HCT116 (cell line): ENCODE data around the gene C12orf43. TPM values are rescaled to one million over a fixed set of nuclear protein-coding genes. Genes with fewer than 3 reads are reported as not detected.

ENCODE experiments used
- ATAC-seq: fragments of 200-7000 bp; cut with Tn5 transposase; 2 replicates; pipeline ENCODE4 v1.9.1; 2020; ENCODE audit warnings: mild to moderate bottlenecking, moderate library complexity
- BruUV-seq: library from RNA; stranded (reverse); fragments of 400-500 nt; replicated peaks from 2 replicates; lab custom pipeline; 2021; lab: Mats Ljungman, UMichigan
- CTCF ChIA-PET: fragments of 300-600 bp; sonication (Branson Sonifier 250); formaldehyde crosslinking; loops from one replicate; lab custom pipeline; 2021; ENCODE audit warnings: antibody characterized with exemption; lab: Charles Lee
- POLR2A ChIA-PET: fragments of 300-600, 350-600 bp; sonication (Branson Sonifier 250); formaldehyde crosslinking; loops from one replicate; lab custom pipeline; 2021; ENCODE audit warnings: antibody characterized with exemption; lab: Charles Lee
- RAD21 ChIA-PET, 2 experiments: fragments of 300-600 bp; sonication (Branson Sonifier 250); formaldehyde crosslinking; loops; one replicate each; lab custom pipeline; 2023; ENCODE audit warnings: low total read pairs in 2 of 2; ENCODE audit not compliant: uncharacterized antibody in 2 of 2, unreplicated experiment in 2 of 2, low non-redundant PET in 1 of 2; lab: Charles Lee
- DNase-seq: peaks from one replicate; pipeline ENCODE4 v3.0.0-alpha.2; 2010; ENCODE audit warnings: low read depth, low spot score
- H2AFZ ChIP-seq: fragments of 200-600 bp; shearing (Covaris generic), sonication (generic); 2 replicates; pipeline ENCODE4 v1.6.1; 2017; ENCODE audit warnings: low read depth, mixed run types, mixed read lengths, antibody characterized with exemption, low read length; ENCODE audit not compliant: poor library complexity, severe bottlenecking
- H3K27ac ChIP-seq: 2 replicates; pipeline ENCODE4 v1.5.1; 2012; ENCODE audit warnings: low read depth, low read length
- H3K27me3 ChIP-seq: fragments of 200-600 bp; sonication (generic); 2 replicates; pipeline ENCODE4 v1.6.1; 2016; ENCODE audit warnings: mixed run types, low read length, mixed read lengths; ENCODE audit not compliant: insufficient read depth
- H3K36me3 ChIP-seq, 2 experiments: fragments of 200-500 bp in 1 of 2; fragments of 200-600 bp in 1 of 2; sonication (Bioruptor generic) in 1 of 2; sonication (generic) in 1 of 2; 2 replicates each; pipeline versions ENCODE4 v1.5.1 to v1.6.1; 2014 to 2016; ENCODE audit warnings: low read length in 2 of 2, inconsistent platforms in 1 of 2, mixed read lengths in 1 of 2, mixed run types in 1 of 2; ENCODE audit not compliant: insufficient read depth in 2 of 2, control insufficient read depth in 1 of 2
- H3K4me1 ChIP-seq, 2 experiments: fragments of 200-600 bp in 1 of 2; sonication (generic) in 1 of 2; 2 replicates each; pipeline versions ENCODE4 v1.5.1 to v1.6.1; 2012 to 2017; ENCODE audit warnings: low read length in 2 of 2, inconsistent platforms in 1 of 2, mild to moderate bottlenecking in 1 of 2, mixed read lengths in 1 of 2, mixed run types in 1 of 2, moderate library complexity in 1 of 2; ENCODE audit not compliant: insufficient read depth in 2 of 2, control insufficient read depth in 1 of 2
- H3K4me2 ChIP-seq: fragments of 200-600 bp; sonication (generic); 2 replicates; pipeline ENCODE4 v1.6.1; 2017; ENCODE audit warnings: mixed run types, low read length, mixed read lengths
- H3K4me3 ChIP-seq, 2 experiments: fragments of 200-600 bp in 1 of 2; sonication (generic) in 1 of 2; replicated peaks in 1 of 2; 2 replicates each; pipeline ENCODE4 v1.5.1; 2011 to 2016; ENCODE audit warnings: low read length in 2 of 2, control low read depth in 1 of 2, low read depth in 1 of 2, mild to moderate bottlenecking in 1 of 2, mixed read lengths in 1 of 2, mixed run types in 1 of 2
- H3K79me2 ChIP-seq: fragments of 200-600 bp; sonication (generic); 2 replicates; pipeline ENCODE4 v1.6.1; 2017; ENCODE audit warnings: mild to moderate bottlenecking, mixed run types, low read length, moderate library complexity, mixed read lengths; ENCODE audit not compliant: insufficient read depth
- H3K9ac ChIP-seq: fragments of 200-600 bp; sonication (generic); 2 replicates; pipeline ENCODE4 v1.6.1; 2016; ENCODE audit warnings: low read length, mixed read lengths
- H3K9me2 ChIP-seq: fragments of 200-600 bp; sonication (generic), shearing (Covaris generic); 2 replicates; pipeline ENCODE4 v1.6.1; 2017; ENCODE audit warnings: mixed run types, mild to moderate bottlenecking, moderate library complexity; ENCODE audit not compliant: insufficient read depth
- H3K9me3 ChIP-seq, 2 experiments: fragments of 200-500 bp in 1 of 2; fragments of 200-600 bp in 1 of 2; sonication (Bioruptor generic) in 1 of 2; sonication (generic) in 1 of 2; 2 replicates each; pipeline ENCODE4 v1.6.1; 2014 to 2017; ENCODE audit warnings: low read length in 2 of 2, mixed read lengths in 2 of 2, inconsistent platforms in 1 of 2, low read depth in 1 of 2, mild to moderate bottlenecking in 1 of 2, mixed run types in 1 of 2, moderate library complexity in 1 of 2; ENCODE audit not compliant: control insufficient read depth in 1 of 2, insufficient read depth in 1 of 2
- H4K20me1 ChIP-seq: fragments of 200-600 bp; sonication (generic), shearing (Covaris generic); 2 replicates; pipeline ENCODE4 v1.6.1; 2017; ENCODE audit warnings: mixed run types, mild to moderate bottlenecking, moderate library complexity; ENCODE audit not compliant: insufficient read depth
- ATF3 ChIP-seq: IDR thresholded peaks from 2 replicates; pipeline ENCODE4 v1.6.1; 2012
- FOSL1 ChIP-seq: IDR thresholded peaks from 2 replicates; pipeline ENCODE4 v1.6.1; 2012; ENCODE audit warnings: low read depth
- POLR2A ChIP-seq: IDR thresholded peaks from 2 replicates; pipeline ENCODE4 v1.7.0; 2011; ENCODE audit warnings: borderline replicate concordance; ENCODE audit not compliant: insufficient read depth, insufficient read length; ENCODE audit errors: extremely low read depth
- POLR2AphosphoS5 ChIP-seq: IDR thresholded peaks from 2 replicates; pipeline ENCODE4 v1.6.1; 2011; ENCODE audit warnings: mild to moderate bottlenecking, low read depth, low read length, moderate library complexity
- REST ChIP-seq: IDR thresholded peaks from 2 replicates; pipeline ENCODE4 v1.6.1; 2012; ENCODE audit warnings: low read depth
- SIN3A ChIP-seq: IDR thresholded peaks from 2 replicates; pipeline ENCODE4 v1.6.1; 2012; ENCODE audit warnings: low read depth
- ZBTB33 ChIP-seq: IDR thresholded peaks from 2 replicates; pipeline ENCODE4 v1.6.1; 2011; ENCODE audit warnings: mild to moderate bottlenecking, low read length, moderate library complexity; ENCODE audit not compliant: insufficient replicate concordance; ENCODE audit errors: extremely low read depth
- ZFX ChIP-seq: fragments of 450-650 bp; IDR thresholded peaks from 2 replicates; pipeline ENCODE4 v1.6.1; 2017
- intact Hi-C: fragments of 100-400 bp; cut with micrococcal nuclease; formaldehyde crosslinking; loops from 2 replicates; pipeline ENCODE4 v1.10.0; 2022
- total RNA-seq: library from RNA; stranded (reverse); gene quantifications from one replicate; pipeline ENCODE4 v1.2.1, GENCODE V29; 2021; ENCODE audit not compliant: unreplicated experiment

The C12orf43 gene
- total RNA-seq, 1 experiment from 2014 or later = 16.2 TPM

GRCh38 chr12:121022713-121023112 lies 6.4 kb upstream of the C12orf43 start:
- DNase-seq = no peak
- Histone ChIP-seq H2AFZ (no peak overlapping the region), H3K4me1 (peaks cover 0 to 8% of the 10 kb centered on the region in 2 experiments; a peak in 1 of 4 replicates), H3K4me3 (no peak overlapping the region), H3K9me2 (no peaks in the 10 kb centered on the region), H3K4me2 (no peak overlapping the region), H3K27ac (no peak overlapping the region), H3K9ac (no peak overlapping the region), H3K36me3 (no peaks in the 10 kb centered on the region), H3K79me2 (no peaks in the 10 kb centered on the region), H3K27me3 (no peaks in the 10 kb centered on the region), H3K9me3 (no peaks in the 10 kb centered on the region), H4K20me1 (no peaks in the 10 kb centered on the region)
- TF ChIP-seq SIN3A = no peak
- no peak for TF ChIP-seq ZFX
- no peak for TF ChIP-seq ZBTB33
- no peak for TF ChIP-seq FOSL1
- TF ChIP-seq REST = no peak
- TF ChIP-seq POLR2A = no peak
- TF ChIP-seq ATF3 = no peak
- TF ChIP-seq POLR2AphosphoS5 = no peak
- POLR2A ChIA-PET = no interaction called here
- intact Hi-C loops = no loop called here
- CTCF ChIA-PET = no interaction called here
- RAD21 ChIA-PET = no interaction called here
- ATAC-seq = no peak
- BruUV-seq = no TSS peak
